ENCODE measurements around the gene GABBR2.
A peak's percentile ranks its signal among the peaks of the same experiment; 100 is the strongest.

GABBR2 gene

GRCh38 chr9:98708103-98708932 is 417 bp downstream of the GABBR2 start:
- DNase-seq (ENCODE audit: low read depth), result no peak
- no peak for TF ChIP-seq CTCF (conservative IDR thresholded peaks at IDR 0.05; ENCODE audit: low read length)
- peak overlapping the region; percentile 65 for H3K4me3 ChIP-seq (ENCODE audit: low read length)

- H3K4me3 ChIP-seq (ENCODE audit: low read length), result peak overlapping the region; percentile 65
- peak; percentile 74 for TF ChIP-seq CTCF (conservative IDR thresholded peaks at IDR 0.05; ENCODE audit: low read length)
- peak; percentile 81 for DNase-seq (ENCODE audit: low read depth)
These were observed 1.3 kb downstream of the GABBR2 start for GRCh38 chr9:98707166-98708102.

DNA sequence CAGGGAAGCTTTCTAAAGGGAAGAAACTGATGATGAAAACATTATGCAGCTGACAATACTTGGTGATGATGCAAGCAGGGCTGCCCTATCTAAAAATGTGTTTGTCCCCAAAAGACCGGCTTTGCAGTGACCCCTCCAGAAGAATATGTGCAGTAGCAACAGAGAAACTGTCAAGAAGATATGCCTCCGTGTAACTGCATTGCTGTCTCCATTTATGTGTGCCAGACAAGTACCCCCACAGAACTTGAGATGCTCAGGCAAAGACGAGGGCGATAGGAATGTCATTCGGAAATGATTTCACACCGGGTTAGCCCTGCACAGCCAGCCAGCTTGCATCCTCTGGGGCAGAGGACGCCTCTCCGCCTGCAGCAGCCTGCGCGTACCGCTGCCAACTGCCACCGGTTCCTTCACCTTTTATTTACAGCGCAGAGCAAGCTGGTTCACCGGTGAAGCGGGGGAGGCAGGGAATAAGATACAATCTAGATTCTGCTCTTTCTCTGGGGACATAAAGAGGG is 2.0 kb downstream of the GABBR2 start:
- TF ChIP-seq CTCF (conservative IDR thresholded peaks at IDR 0.05; ENCODE audit: low read length), result no peak; the same call in 1 of the 2 replicates
- DNase-seq (ENCODE audit: low read depth), result peak; percentile 49
- peak overlapping the region; percentile 65 for H3K4me3 ChIP-seq (ENCODE audit: low read length)

GRCh38 chr9:98702835-98703380 is 5.8 kb downstream of the GABBR2 start:
- no peak for TF ChIP-seq CTCF (conservative IDR thresholded peaks at IDR 0.05; ENCODE audit: low read length)
- DNase-seq (ENCODE audit: low read depth), result no peak
- H3K4me3 ChIP-seq (ENCODE audit: low read length), result no peak overlapping the region

- no peak for TF ChIP-seq CTCF (conservative IDR thresholded peaks at IDR 0.05; ENCODE audit: low read length)
- no peak overlapping the region for H3K4me3 ChIP-seq (ENCODE audit: low read length)
- no peak for DNase-seq (ENCODE audit: low read depth)
These were observed 6.4 kb downstream of the GABBR2 start for GRCh38 chr9:98702340-98702739.

DNA sequence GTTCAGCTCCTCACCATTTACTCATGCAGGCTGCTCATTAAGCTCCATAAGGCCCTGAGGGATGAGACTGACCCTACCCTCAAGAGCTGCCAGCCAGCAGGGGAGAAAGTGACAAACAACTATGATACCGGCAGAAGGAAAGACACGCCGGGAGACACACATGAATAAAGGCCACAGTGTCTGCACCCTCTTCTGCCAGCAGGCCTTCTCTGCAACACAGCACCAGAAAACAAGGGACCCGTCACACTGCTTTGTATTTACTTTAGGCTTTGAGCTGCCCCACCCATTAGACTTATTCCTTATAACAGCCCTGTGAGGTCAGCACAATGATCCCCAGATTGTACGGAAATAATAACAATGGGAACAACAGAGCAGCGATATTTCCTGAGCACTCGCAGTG is 7.2 kb downstream of the GABBR2 start:
- TF ChIP-seq CTCF (conservative IDR thresholded peaks at IDR 0.05; ENCODE audit: low read length), result no peak
- DNase-seq (ENCODE audit: low read depth), result no peak
- no peak overlapping the region for H3K4me3 ChIP-seq (ENCODE audit: low read length)

All from AG10803 (cell line).